ENCODE data around the gene PSAPL1. TPM values are rescaled to one million over a fixed set of nuclear protein-coding genes. Genes with fewer than 3 reads are reported as not detected.

Gene PSAPL1
- total and polyA plus RNA-seq, 9 of the 15 experiments (the other 6 are each of a cell fraction or from before 2014, with no cell fraction given) = not detected

DNA sequence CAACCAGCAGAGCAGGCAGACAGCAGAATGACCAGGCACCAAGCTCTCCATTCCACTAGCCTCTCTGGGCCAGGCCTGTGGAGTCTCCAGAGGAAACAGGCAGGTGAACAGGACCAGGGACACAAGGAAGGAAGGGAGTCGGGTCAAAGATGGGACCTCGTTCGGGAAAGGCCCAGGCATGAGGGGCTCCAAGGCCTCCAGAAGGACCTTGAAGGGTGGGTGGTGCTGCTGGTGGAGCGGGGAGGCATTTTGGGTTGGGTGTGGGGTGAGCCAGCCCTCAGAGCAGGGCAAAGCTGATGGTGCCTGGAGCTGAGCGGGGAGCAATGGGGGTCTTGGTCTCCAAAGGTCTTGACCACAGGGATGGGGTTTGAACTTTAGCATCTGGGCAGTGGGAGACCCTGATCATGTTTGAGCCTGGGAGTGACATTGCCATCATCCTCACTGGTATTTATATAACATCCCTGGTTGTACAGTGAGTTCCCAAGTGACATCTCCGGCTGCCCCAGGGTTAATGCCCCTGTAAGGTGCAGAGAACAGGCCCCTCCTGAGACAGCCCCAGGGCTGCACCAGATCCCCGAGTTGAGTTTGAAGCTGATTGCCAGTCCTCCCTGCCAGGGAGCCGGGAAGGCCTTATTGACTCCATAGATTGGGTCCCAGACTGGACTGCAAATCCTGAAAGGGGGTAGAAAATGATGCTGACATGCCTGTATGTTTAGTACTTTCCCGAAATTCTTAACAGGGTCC lies 52.7 kb downstream of the PSAPL1 start:
- POLR2A ChIA-PET = no interaction called here
- H3K27ac ChIP-seq (ENCODE audit: extremely low read depth, low read depth, low read length) = no peak overlapping the region
- no peak overlapping the region for H3K9ac ChIP-seq (ENCODE audit: insufficient read depth in 1 of 2, low read depth in 2 of 2, low read length in 2 of 2)
- DNase-seq (ENCODE audit: extremely low read depth in 1 of 4, low spot score in 3 of 4) = no peak
- H3K4me2 ChIP-seq (ENCODE audit: insufficient read depth, low read length) = no peak overlapping the region
- no peak overlapping the region for H3K4me3 ChIP-seq
- intact Hi-C loops (cut with micrococcal nuclease) (no loop called here), in situ Hi-C loops (cut with MboI) (no loop called here)
- no peak for ATAC-seq
- BruUV-seq (replicated peaks) = no TSS peak
- 2% methylated on average over 9 of the region's 9 CpGs for WGBS (ENCODE audit: insufficient coverage, low coverage, missing lambda C conversion rate)
- 0 out of 2 replicates have a peak, but pooled peaks cover 2% of the 10 kb centered on the region for H3K9me3 ChIP-seq (replicated peaks; ENCODE audit: control insufficient read depth, insufficient read depth, low read depth, low read length)
- FAIRE-seq = no peak
- H3K36me3 ChIP-seq (ENCODE audit: control insufficient read depth, insufficient read depth, low read length) = no peaks in the 10 kb centered on the region
- H3K4me1 ChIP-seq (replicated peaks in 1 of 2; ENCODE audit: control insufficient read depth in 2 of 2, insufficient read depth in 2 of 2, low read length in 2 of 2) = no peaks in the 10 kb centered on the region
- peaks cover 3 to 25% of the 10 kb centered on the region in 2 experiments; a peak in 4 of 5 replicates for H3K27me3 ChIP-seq (ENCODE audit: control insufficient read depth in 2 of 2, insufficient read depth in 2 of 2, low read length in 2 of 2)
- CTCF ChIA-PET (ENCODE audit: low intra/inter-chr PET ratio) = no interaction called here
- no peak overlapping the region for H2AFZ ChIP-seq (ENCODE audit: low read depth, low read length)
- H3K79me2 ChIP-seq (ENCODE audit: control insufficient read depth, insufficient read depth, low read length) = no peaks in the 10 kb centered on the region
- H4K20me1 ChIP-seq (replicated peaks; ENCODE audit: control insufficient read depth, insufficient read depth, low read length) = 0 out of 2 replicates have a peak, but pooled peaks cover 5% of the 10 kb centered on the region
- no peaks in the 10 kb centered on the region for H3K9me1 ChIP-seq (ENCODE audit: control insufficient read depth, insufficient read depth, low read length)
- TF ChIP-seq KLF13 (tag; IDR thresholded peaks at IDR 0.05; ENCODE audit: borderline replicate concordance, low read depth) (no peak), NCOA2 (IDR thresholded peaks at IDR 0.05; ENCODE audit: partially characterized antibody in 2 of 2) (no peak), TGIF2 (CRISPR knock-in tag; IDR thresholded peaks at IDR 0.05) (no peak), POLR2H (tag; IDR thresholded peaks at IDR 0.05; ENCODE audit: low read depth) (no peak), PRMT5 (CRISPR knock-in tag; IDR thresholded peaks at IDR 0.05) (no peak), RBM25 (IDR thresholded peaks at IDR 0.05; ENCODE audit: low read depth, low read length, severe bottlenecking) (no peak), ZNF75A (CRISPR knock-in tag; IDR thresholded peaks at IDR 0.05) (no peak), ZBTB17 (CRISPR knock-in tag; IDR thresholded peaks at IDR 0.05) (no peak), ZNF668 (CRISPR knock-in tag; IDR thresholded peaks at IDR 0.05) (no peak), ZNF239 (CRISPR knock-in tag; IDR thresholded peaks at IDR 0.05) (no peak)
- TF ChIP-seq, protein P1, sequence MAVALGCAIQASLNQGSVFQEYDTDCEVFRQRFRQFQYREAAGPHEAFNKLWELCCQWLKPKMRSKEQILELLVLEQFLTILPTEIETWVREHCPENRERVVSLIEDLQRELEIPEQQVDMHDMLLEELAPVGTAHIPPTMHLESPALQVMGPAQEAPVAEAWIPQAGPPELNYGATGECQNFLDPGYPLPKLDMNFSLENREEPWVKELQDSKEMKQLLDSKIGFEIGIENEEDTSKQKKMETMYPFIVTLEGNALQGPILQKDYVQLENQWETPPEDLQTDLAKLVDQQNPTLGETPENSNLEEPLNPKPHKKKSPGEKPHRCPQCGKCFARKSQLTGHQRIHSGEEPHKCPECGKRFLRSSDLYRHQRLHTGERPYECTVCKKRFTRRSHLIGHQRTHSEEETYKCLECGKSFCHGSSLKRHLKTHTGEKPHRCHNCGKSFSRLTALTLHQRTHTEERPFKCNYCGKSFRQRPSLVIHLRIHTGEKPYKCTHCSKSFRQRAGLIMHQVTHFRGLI (CRISPR knock-in tag; IDR thresholded peaks at IDR 0.05) = no peak
- TF ChIP-seq, protein P2, sequence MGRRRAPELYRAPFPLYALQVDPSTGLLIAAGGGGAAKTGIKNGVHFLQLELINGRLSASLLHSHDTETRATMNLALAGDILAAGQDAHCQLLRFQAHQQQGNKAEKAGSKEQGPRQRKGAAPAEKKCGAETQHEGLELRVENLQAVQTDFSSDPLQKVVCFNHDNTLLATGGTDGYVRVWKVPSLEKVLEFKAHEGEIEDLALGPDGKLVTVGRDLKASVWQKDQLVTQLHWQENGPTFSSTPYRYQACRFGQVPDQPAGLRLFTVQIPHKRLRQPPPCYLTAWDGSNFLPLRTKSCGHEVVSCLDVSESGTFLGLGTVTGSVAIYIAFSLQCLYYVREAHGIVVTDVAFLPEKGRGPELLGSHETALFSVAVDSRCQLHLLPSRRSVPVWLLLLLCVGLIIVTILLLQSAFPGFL (CRISPR knock-in tag; IDR thresholded peaks at IDR 0.05) = no peak
- TF ChIP-seq, protein P3, sequence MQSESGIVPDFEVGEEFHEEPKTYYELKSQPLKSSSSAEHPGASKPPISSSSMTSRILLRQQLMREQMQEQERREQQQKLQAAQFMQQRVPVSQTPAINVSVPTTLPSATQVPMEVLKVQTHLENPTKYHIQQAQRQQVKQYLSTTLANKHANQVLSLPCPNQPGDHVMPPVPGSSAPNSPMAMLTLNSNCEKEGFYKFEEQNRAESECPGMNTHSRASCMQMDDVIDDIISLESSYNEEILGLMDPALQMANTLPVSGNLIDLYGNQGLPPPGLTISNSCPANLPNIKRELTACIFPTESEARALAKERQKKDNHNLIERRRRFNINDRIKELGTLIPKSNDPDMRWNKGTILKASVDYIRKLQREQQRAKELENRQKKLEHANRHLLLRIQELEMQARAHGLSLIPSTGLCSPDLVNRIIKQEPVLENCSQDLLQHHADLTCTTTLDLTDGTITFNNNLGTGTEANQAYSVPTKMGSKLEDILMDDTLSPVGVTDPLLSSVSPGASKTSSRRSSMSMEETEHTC (IDR thresholded peaks at IDR 0.05) = no peak
- TF ChIP-seq, protein P4, sequence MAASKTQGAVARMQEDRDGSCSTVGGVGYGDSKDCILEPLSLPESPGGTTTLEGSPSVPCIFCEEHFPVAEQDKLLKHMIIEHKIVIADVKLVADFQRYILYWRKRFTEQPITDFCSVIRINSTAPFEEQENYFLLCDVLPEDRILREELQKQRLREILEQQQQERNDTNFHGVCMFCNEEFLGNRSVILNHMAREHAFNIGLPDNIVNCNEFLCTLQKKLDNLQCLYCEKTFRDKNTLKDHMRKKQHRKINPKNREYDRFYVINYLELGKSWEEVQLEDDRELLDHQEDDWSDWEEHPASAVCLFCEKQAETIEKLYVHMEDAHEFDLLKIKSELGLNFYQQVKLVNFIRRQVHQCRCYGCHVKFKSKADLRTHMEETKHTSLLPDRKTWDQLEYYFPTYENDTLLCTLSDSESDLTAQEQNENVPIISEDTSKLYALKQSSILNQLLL (CRISPR knock-in tag; IDR thresholded peaks at IDR 0.05; ENCODE audit: borderline replicate concordance) = no peak
